Cardiac fibroblast (primary cell): Measurements from ENCODE around the gene SNRNP48.

Experiments used
- DNase-seq, 2 donors: peaks; one replicate each; pipeline versions ENCODE4 v3.0.0 to v3.0.0-alpha.2; 2010; ENCODE audit warnings: low read depth in 2 of 2
- H3K4me3 ChIP-seq, 2 donors: replicated peaks in 1 of 2; 1 replicate in 1 of 2; 2 replicates in 1 of 2; pipeline ENCODE4 v1.5.1; 2011; ENCODE audit warnings: low read depth in 2 of 2, low read length in 2 of 2, mild to moderate bottlenecking in 2 of 2, moderate library complexity in 1 of 2
- TF ChIP-seq, protein P1 (sequence below): IDR thresholded peaks from one replicate; pipeline ENCODE4 v1.5.1; 2011; ENCODE audit warnings: low read depth, mild to moderate bottlenecking, low read length, inconsistent platforms

SNRNP48 gene

GRCh38 chr6:7661364-7661763 is 71.4 kb downstream of the SNRNP48 start:
- TF ChIP-seq, protein P1, sequence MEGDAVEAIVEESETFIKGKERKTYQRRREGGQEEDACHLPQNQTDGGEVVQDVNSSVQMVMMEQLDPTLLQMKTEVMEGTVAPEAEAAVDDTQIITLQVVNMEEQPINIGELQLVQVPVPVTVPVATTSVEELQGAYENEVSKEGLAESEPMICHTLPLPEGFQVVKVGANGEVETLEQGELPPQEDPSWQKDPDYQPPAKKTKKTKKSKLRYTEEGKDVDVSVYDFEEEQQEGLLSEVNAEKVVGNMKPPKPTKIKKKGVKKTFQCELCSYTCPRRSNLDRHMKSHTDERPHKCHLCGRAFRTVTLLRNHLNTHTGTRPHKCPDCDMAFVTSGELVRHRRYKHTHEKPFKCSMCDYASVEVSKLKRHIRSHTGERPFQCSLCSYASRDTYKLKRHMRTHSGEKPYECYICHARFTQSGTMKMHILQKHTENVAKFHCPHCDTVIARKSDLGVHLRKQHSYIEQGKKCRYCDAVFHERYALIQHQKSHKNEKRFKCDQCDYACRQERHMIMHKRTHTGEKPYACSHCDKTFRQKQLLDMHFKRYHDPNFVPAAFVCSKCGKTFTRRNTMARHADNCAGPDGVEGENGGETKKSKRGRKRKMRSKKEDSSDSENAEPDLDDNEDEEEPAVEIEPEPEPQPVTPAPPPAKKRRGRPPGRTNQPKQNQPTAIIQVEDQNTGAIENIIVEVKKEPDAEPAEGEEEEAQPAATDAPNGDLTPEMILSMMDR, result no peak
- no peak for DNase-seq
- H3K4me3 ChIP-seq, result no peak overlapping the region
